Central memory CD8-positive, alpha-beta T cell (primary cell): Measurements from ENCODE around the gene SALL4.
"Not testable (repeated sequence)": the region's sequence is repeated elsewhere in the genome, so short reads cannot be mapped to it uniquely, and the experiment has no call there.

Experiments
- ATAC-seq: fragments of 150-1000 bp; cut with Tn5 transposase; replicated peaks from 2 replicates; pipeline ENCODE4 v1.10.0; 2022; ENCODE audit warnings: mild to moderate bottlenecking, moderate FRiP score, moderate number of reproducible peaks; ENCODE audit not compliant: poor library complexity, severe bottlenecking; ENCODE audit errors: extremely low read depth
- DNase-seq, 2 donors: peaks; one replicate each; pipeline ENCODE4 v3.0.0; 2021; ENCODE audit warnings: low spot score in 2 of 2
- H3K27ac Mint-ChIP-seq: one replicate; pipeline ENCODE4 v1.8.0; 2022; ENCODE audit warnings: low read depth, mild to moderate bottlenecking, moderate library complexity, mixed read lengths
- H3K27me3 Mint-ChIP-seq: one replicate; pipeline ENCODE4 v1.8.0; 2022; ENCODE audit warnings: mixed read lengths
- H3K36me3 Mint-ChIP-seq: one replicate; pipeline ENCODE4 v1.8.0; 2022; ENCODE audit warnings: mild to moderate bottlenecking, moderate library complexity, mixed read lengths; ENCODE audit not compliant: insufficient read depth
- H3K4me1 Mint-ChIP-seq: one replicate; pipeline ENCODE4 v1.8.0; 2022; ENCODE audit warnings: mixed read lengths
- H3K4me3 Mint-ChIP-seq: one replicate; pipeline ENCODE4 v1.8.0; 2022; ENCODE audit warnings: mild to moderate bottlenecking, moderate library complexity, mixed read lengths
- H3K9me3 Mint-ChIP-seq: one replicate; pipeline ENCODE4 v1.8.0; 2022; ENCODE audit warnings: mixed read lengths

The SALL4 gene

GRCh38 chr20:51799401-51799860 is 2.9 kb downstream of the SALL4 start:
- DNase-seq (no peak), ATAC-seq (no peak)
- peaks cover 2% of the 10 kb centered on the region for H3K36me3 Mint-ChIP-seq
- peaks cover 60% of the 10 kb centered on the region for H3K27me3 Mint-ChIP-seq
- H3K27ac Mint-ChIP-seq = no peak overlapping the region
- peaks cover 5% of the 10 kb centered on the region for H3K4me1 Mint-ChIP-seq
- H3K4me3 Mint-ChIP-seq = no peak overlapping the region
- no peaks in the 10 kb centered on the region for H3K9me3 Mint-ChIP-seq

- DNase-seq (no peak), ATAC-seq (no peak)
- no peak overlapping the region for H3K4me3 Mint-ChIP-seq
- H3K27me3 Mint-ChIP-seq = peaks cover 61% of the 10 kb centered on the region
- no peaks in the 10 kb centered on the region for H3K9me3 Mint-ChIP-seq
- H3K4me1 Mint-ChIP-seq = peaks cover 5% of the 10 kb centered on the region
- peaks cover 2% of the 10 kb centered on the region for H3K36me3 Mint-ChIP-seq
- no peak overlapping the region for H3K27ac Mint-ChIP-seq
These were observed 4.8 kb downstream of the SALL4 start for GRCh38 chr20:51797357-51798025.

DNA sequence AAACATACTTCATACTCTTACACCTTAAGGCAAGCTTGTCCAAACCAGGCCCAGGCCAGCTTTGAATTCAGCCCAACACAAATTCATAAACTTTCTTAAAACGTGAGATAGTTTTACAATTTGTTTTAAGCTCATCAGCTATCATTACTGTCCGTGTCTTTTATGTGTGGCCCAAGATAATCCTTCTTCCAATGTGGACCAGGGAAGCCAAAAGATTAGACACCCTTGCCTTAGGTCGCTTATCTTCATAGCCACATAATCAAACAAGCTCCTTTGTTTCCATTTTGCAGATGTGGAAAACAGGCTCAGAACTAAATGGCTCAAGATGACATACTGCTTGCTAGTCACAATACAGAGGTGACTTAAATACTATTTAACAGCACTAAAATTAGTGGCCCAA is 6.0 kb downstream of the SALL4 start:
- ATAC-seq = no peak
- Mint-ChIP-seq H3K4me1 (peaks cover 5% of the 10 kb centered on the region), H3K27me3 (peaks cover 57% of the 10 kb centered on the region)

GRCh38 chr20:51792960-51793359 is 9.4 kb downstream of the SALL4 start:
- Mint-ChIP-seq H3K36me3 (no peaks in the 10 kb centered on the region), H3K27ac (no peak overlapping the region), H3K4me3 (no peak overlapping the region)

More for the DNA sequence above, 6.0 kb downstream of the SALL4 start:
- Mint-ChIP-seq H3K4me3 (no peak overlapping the region), H3K9me3 (no peaks in the 10 kb centered on the region), H3K36me3 (peaks cover 2% of the 10 kb centered on the region), H3K27ac (no peak overlapping the region)
- no peak for DNase-seq

DNA sequence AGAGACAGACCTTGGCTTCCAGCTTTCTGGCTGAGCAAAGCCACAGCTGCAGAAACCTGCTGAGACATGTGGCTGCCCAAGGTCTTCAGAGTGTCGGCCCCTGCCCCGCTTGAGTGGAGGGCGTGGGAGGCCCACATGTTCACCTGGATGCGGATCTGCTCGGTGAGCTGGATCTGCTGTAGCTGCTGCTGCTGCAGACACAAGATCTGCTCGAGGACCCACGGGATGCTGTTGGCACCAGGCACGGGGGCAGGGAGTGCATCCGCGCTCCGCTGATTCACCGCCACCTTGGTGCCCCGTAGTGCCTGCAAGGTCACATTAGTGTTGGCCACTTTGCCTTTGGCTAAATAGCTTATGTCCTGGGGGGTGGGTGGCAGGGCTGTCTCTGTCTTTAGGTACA is 10.7 kb downstream of the SALL4 start:
- Mint-ChIP-seq H3K27me3 (peaks cover 37% of the 10 kb centered on the region), H3K9me3 (no peaks in the 10 kb centered on the region), H3K27ac (no peak overlapping the region), H3K4me3 (no peak overlapping the region), H3K36me3 (no peaks in the 10 kb centered on the region), H3K4me1 (no peaks in the 10 kb centered on the region)
- ATAC-seq (no peak), DNase-seq (no peak)

More at GRCh38 chr20:51792960-51793359, 9.4 kb downstream of the SALL4 start:
- Mint-ChIP-seq H3K9me3 (no peaks in the 10 kb centered on the region), H3K27me3 (peaks cover 43% of the 10 kb centered on the region), H3K4me1 (no peaks in the 10 kb centered on the region)
- ATAC-seq (no peak), DNase-seq (no peak)

DNA sequence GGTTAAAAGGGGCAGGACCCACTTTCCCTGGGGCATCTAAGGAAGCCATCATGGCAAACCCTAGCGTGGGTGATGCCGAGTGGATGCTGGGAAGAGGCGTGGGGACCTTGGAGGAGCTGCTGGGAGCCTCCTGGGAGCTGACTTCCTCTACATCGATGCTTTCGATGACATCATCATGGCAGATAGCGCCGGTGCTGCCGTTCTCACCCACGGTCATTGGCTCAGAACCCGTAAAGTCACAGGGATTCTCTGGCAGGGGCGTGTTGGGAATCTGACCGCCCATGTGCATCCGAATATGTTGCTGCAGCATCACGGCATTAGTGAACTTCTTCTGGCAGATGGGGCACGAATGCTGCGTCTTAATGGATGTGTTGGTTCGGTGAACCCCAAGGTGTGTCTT is 12.1 kb downstream of the SALL4 start:
- Mint-ChIP-seq H3K27me3 (peaks cover 37% of the 10 kb centered on the region), H3K4me1 (no peaks in the 10 kb centered on the region), H3K27ac (no peak overlapping the region), H3K9me3 (no peaks in the 10 kb centered on the region), H3K36me3 (no peaks in the 10 kb centered on the region), H3K4me3 (no peak overlapping the region)
- ATAC-seq (no peak), DNase-seq (no peak)

- ATAC-seq = no peak
- no peak overlapping the region for H3K27ac Mint-ChIP-seq
- no peaks in the 10 kb centered on the region for H3K36me3 Mint-ChIP-seq
- H3K9me3 Mint-ChIP-seq = no peaks in the 10 kb centered on the region
- H3K4me1 Mint-ChIP-seq = no peaks in the 10 kb centered on the region
- no peak for DNase-seq
- H3K27me3 Mint-ChIP-seq = peaks cover 37% of the 10 kb centered on the region
- no peak overlapping the region for H3K4me3 Mint-ChIP-seq
These were observed 12.9 kb downstream of the SALL4 start for GRCh38 chr20:51789434-51789833.

DNA sequence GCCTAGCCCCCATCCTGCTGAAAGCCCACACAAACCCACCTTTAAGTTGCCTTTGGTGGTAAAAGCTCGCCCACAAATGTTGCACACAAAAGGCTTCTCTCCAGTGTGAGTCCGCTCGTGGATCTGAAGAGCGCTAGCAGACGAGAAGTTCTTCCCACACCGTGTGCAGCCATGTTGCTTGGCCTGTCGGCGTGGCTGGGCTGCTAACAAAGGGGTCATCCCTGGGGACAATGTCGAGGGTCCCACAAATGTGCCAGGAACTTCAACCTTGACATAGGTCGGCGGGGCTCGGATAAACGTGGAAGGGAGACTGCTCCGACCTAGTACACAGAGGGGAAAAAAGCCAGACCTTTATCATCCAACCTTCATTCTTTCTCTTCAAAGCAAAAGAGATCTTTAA is 13.5 kb downstream of the SALL4 start:
- no peaks in the 10 kb centered on the region for H3K9me3 Mint-ChIP-seq
- H3K4me3 Mint-ChIP-seq = no peak overlapping the region
- no peaks in the 10 kb centered on the region for H3K36me3 Mint-ChIP-seq
- H3K27ac Mint-ChIP-seq = no peak overlapping the region
- no peaks in the 10 kb centered on the region for H3K4me1 Mint-ChIP-seq
- no peak for ATAC-seq
- DNase-seq = no peak
- H3K27me3 Mint-ChIP-seq = peaks cover 36% of the 10 kb centered on the region

DNA sequence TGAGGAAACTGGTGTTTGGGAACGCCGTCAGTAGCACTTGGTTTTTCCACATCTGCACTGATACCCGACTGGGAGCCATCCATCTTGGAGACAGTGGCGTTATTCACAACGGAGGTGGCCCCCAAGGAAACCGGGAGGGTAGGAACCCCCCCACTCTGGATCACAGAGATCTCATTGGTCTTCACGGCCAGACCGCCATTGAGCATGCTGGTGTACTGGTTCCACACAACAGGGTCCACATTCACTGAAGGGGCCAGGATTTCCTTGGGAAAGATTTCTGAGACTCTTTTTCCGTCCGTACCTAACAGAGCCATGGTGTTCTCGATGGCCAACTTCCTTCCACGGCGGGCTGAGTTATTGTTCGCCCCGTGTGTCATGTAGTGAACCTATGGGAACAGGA is 18.0 kb downstream of the SALL4 start:
- no peaks in the 10 kb centered on the region for H3K9me3 Mint-ChIP-seq
- no peak for DNase-seq
- H3K27me3 Mint-ChIP-seq = no peaks in the 10 kb centered on the region

GRCh38 chr20:51778229-51778759 is 24.0 kb downstream of the SALL4 start:
- not testable (repeated sequence) for H3K9me3 Mint-ChIP-seq, H3K4me1 Mint-ChIP-seq, H3K4me3 Mint-ChIP-seq, ATAC-seq, H3K36me3 Mint-ChIP-seq, DNase-seq, H3K27me3 Mint-ChIP-seq, H3K27ac Mint-ChIP-seq

More for the DNA sequence above, 18.0 kb downstream of the SALL4 start:
- Mint-ChIP-seq H3K27ac (no peak overlapping the region), H3K4me3 (no peak overlapping the region), H3K4me1 (no peaks in the 10 kb centered on the region), H3K36me3 (no peaks in the 10 kb centered on the region)
- ATAC-seq = no peak

GRCh38 chr20:51775241-51775640 is 27.1 kb downstream of the SALL4 start:
- no peak overlapping the region for H3K4me3 Mint-ChIP-seq
- ATAC-seq (no peak), DNase-seq (no peak)
- no peaks in the 10 kb centered on the region for H3K27me3 Mint-ChIP-seq
- no peak overlapping the region for H3K27ac Mint-ChIP-seq
- H3K36me3 Mint-ChIP-seq = no peaks in the 10 kb centered on the region
- H3K9me3 Mint-ChIP-seq = no peaks in the 10 kb centered on the region
- H3K4me1 Mint-ChIP-seq = peaks cover under 1% of the 10 kb centered on the region

- Mint-ChIP-seq H3K27ac (no peak overlapping the region), H3K4me1 (peaks cover 17% of the 10 kb centered on the region), H3K27me3 (peaks cover 18% of the 10 kb centered on the region), H3K9me3 (no peaks in the 10 kb centered on the region), H3K36me3 (peaks cover 2% of the 10 kb centered on the region), H3K4me3 (no peak overlapping the region)
- no peak for DNase-seq
- ATAC-seq = no peak
These were observed 30.1 kb downstream of the SALL4 start for GRCh38 chr20:51772236-51772635.

- Mint-ChIP-seq H3K27ac (no peak overlapping the region), H3K36me3 (peaks cover 2% of the 10 kb centered on the region), H3K4me1 (peaks cover 17% of the 10 kb centered on the region), H3K27me3 (peaks cover 18% of the 10 kb centered on the region), H3K4me3 (peak overlapping the region; percentile 79), H3K9me3 (no peaks in the 10 kb centered on the region)
- ATAC-seq (no peak), DNase-seq (no peak)
These were observed 32.2 kb downstream of the SALL4 start for GRCh38 chr20:51769976-51770615.
